AG09309 (cell line): ENCODE data around the gene NUDT16L1.
"Not testable (repeated sequence)": the region's sequence is repeated elsewhere in the genome, so short reads cannot be mapped to it uniquely, and the experiment has no call there.

Experiments used
- DNase-seq: peaks from one replicate; pipeline ENCODE4 v3.0.0-alpha.2; 2010; ENCODE audit warnings: low read depth
- H3K4me3 ChIP-seq: 2 replicates; pipeline ENCODE4 v1.5.1; 2011; ENCODE audit warnings: mild to moderate bottlenecking, low read depth, low read length, moderate library complexity; ENCODE audit not compliant: control insufficient read depth
- TF ChIP-seq, protein P1 (sequence below): IDR thresholded peaks from 2 replicates; pipeline ENCODE4 v1.5.1; 2011; ENCODE audit warnings: mild to moderate bottlenecking, low read depth, low read length, inconsistent platforms; ENCODE audit not compliant: insufficient read depth, control insufficient read depth; ENCODE audit errors: missing control alignments

NUDT16L1 gene

DNA sequence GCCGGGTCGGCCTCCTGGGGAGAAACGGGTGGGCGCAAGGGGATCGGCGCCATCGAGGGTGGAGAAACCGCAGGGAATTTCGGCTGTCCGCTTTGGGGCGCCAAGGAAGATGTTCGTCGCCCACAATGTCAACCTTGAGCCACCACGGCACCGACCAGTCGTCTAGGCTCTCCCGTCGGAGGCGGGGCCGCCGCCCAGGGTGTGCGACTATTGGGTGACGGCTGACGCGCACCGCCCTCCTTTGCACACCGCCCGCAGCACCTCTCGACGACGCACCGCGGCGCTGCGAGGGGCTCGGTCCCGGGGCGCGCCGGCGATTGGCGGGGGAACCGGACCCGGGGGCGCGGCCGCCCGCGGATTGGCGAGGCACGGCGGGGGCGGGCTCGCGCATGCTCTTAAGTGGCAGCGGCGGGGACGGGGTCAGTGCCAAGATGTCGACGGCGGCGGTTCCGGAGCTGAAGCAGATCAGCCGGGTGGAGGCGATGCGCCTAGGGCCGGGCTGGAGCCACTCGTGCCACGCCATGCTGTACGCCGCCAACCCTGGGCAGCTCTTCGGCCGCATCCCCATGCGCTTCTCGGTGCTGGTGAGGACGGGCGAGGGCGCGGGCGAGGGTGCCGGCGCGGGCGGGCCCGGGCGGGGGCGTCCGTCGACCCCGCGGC is at the start of gene NUDT16L1:
TSS of gene NUDT16L1 (plus strand) at position 267 of the 660 bp plus-strand sequence. CDS start at position 432, 165 bp downstream.
- TF ChIP-seq, protein P1, sequence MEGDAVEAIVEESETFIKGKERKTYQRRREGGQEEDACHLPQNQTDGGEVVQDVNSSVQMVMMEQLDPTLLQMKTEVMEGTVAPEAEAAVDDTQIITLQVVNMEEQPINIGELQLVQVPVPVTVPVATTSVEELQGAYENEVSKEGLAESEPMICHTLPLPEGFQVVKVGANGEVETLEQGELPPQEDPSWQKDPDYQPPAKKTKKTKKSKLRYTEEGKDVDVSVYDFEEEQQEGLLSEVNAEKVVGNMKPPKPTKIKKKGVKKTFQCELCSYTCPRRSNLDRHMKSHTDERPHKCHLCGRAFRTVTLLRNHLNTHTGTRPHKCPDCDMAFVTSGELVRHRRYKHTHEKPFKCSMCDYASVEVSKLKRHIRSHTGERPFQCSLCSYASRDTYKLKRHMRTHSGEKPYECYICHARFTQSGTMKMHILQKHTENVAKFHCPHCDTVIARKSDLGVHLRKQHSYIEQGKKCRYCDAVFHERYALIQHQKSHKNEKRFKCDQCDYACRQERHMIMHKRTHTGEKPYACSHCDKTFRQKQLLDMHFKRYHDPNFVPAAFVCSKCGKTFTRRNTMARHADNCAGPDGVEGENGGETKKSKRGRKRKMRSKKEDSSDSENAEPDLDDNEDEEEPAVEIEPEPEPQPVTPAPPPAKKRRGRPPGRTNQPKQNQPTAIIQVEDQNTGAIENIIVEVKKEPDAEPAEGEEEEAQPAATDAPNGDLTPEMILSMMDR = no peak
- DNase-seq = peak; percentile 60
- peak within 1 kb of the TSS; percentile 73 for H3K4me3 ChIP-seq

DNA sequence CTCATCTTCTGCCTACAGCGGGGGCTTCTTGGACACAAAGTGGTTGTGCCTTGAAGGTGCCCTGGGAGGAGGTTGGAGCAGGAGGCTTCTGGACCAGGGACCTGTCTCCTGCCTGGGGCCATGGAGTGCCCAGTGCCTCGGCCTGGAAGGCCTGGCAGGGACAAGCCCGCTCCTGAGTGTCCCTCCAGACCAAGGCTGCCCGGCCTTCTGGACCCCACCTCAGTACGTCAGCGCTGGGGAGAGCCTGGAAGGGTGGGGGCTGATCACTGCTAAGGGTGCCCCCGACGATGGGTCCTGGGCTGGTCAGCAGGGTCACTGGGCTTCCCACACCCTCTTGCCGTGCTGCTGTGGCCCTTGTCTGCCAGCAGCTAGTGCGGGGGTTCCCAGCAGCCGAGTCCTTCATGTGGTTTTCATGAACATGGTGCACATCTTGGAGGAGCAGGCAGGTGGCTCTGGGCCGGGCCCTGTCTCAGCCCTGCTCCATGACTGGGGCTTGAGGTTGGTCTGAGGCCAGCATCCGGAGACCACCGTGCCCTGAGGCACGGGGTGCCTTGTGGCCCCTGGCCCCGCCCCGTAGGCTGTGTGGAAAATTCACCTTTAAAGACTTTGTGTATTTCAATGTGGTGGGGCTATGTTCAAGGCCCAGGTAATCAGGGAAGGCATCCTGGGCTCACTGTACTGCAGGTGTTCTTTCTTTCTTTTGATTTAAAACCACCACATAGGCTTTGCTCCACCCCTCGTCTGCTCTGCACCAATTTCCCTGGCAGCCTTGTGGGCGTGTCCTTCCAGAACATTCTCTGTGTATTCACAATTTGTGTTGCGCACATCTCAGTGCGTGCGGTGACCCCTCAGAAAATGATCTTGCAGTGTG is 46.4 kb upstream of the NUDT16L1 start:
- DNase-seq = no peak
- no peak overlapping the region for H3K4me3 ChIP-seq
- TF ChIP-seq, protein P1 = no peak

DNA sequence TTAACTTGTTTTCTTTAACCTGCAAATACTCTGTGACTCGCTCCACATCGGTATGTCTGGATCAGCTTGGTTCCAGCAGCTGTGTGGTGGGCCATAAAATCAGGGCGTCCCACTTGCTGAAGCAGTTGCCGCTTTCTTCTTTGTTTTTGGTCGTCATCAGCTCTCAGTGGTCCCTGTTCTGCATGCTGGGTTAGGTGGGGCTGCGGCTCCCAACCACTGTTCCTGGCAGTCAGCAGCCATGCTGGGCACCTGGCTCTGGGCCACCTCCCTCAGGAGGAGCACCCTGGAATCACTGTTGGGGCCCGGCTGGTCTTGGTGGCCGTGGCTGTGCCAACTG is 45.8 kb upstream of the NUDT16L1 start:
- DNase-seq = no peak
- H3K4me3 ChIP-seq = no peak overlapping the region
- TF ChIP-seq, protein P1 = no peak

DNA sequence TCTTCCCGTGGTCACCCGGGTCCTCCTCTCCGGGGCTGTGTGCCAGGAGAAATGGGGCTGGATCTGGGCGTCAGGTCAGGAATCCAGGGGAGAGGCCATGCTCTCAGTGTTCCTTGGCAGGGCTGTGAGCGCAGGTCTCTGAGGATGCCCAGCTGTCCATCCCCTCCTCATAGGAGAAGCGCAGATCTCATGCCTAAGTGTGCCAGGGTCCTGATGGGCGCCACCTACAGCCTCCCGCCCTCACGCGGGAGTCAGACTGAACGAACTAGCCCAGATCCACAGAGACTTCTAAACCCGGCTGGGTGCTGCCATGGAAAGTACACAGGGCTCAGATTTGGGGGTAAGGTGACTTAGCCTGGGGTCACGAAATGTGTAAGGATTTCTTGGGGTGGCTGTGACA is 44.4 kb upstream of the NUDT16L1 start:
- TF ChIP-seq, protein P1 = no peak
- H3K4me3 ChIP-seq = no peak overlapping the region
- DNase-seq = no peak

DNA sequence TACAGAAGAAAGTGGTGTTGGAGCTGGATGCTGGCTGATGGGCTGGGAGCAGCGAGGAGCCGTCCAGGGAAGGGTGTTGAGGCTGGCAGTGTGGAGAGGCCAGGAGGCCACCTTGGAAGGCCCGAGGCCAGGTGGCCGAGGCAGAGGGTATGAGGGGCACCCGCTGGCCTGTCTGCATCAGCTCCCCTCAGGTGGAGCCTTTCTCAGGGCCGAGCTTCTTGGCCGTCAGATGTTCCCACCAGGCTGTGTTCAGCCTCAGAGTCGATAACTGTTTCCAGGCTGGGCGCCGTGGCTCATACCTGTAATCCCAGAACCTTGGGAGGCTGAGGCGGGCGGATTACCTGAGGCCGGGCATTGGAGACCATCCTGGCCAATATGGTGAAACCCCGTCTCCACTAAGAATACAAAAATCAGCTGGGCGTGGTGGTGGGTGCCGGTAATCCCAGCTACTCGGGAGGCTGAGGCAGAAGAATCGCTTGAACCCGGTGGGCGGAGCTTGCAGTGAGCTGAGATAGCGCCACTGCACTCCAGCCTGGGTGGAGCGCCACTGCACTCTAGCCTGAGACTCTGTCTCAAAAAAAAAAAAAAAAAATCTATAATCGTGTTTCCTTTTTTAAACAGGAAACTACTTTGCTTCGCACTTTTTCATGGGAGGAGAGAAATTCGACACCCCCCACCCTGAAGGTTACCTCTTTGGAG is 43.5 kb upstream of the NUDT16L1 start:
- DNase-seq = no peak
- H3K4me3 ChIP-seq = no peak overlapping the region
- TF ChIP-seq, protein P1 = no peak

DNA sequence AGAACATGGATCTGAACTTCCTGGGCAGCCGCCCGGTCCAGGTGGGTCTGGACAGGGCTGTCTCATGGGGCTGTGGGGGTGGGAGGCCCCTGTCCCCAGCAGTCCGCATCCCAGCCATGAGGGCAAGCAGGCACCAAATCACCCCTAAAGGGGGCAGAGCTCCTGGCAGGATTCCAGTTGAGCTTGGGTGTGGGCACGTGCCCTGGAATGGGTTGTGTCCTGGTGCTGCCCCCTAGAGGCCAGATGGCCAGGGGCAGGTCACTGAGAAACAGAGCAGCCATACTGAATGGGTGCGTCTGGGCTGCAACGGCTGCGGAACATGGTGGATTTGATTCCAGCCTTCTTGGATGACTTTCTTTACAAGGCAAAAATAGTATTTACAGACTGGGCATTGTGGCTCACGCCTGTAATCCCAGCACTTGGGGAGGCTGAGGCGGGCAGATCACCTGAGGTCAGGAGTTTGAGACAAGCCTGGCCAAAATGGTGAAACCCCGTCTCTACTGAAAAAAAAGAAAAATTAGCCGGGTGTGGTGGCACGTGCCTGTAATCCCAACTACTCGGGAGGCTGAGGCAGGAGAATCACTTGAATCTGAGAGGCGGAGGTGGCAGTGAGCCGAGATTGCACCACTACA is 42.8 kb upstream of the NUDT16L1 start:
- TF ChIP-seq, protein P1 = peak; percentile 74

More for the DNA sequence above, 42.8 kb upstream of the NUDT16L1 start:
- DNase-seq, H3K4me3 ChIP-seq: not testable (repeated sequence)
